Cardiac muscle cell (in vitro differentiated cells and primary cell): ENCODE results near the gene ADAM12. TPM values are rescaled to one million over a fixed set of nuclear protein-coding genes. Genes with fewer than 3 reads are reported as not detected.
"Not testable (repeated sequence)": the region's sequence is repeated elsewhere in the genome, so short reads cannot be mapped to it uniquely, and the experiment has no call there.

Experiments
- DNase-seq, 2 donors: peaks; one replicate each; pipeline versions ENCODE4 v3.0.0 to v3.0.0-alpha.2; 2010 to 2017; ENCODE audit warnings: low read depth in 1 of 2, low spot score in 1 of 2
- H3K27ac ChIP-seq: fragments of 200-600 bp; sonication (generic); 2 replicates; pipeline ENCODE4 v1.5.1; 2016
- H3K27me3 ChIP-seq: fragments of 200-600 bp; sonication (generic); 2 replicates; pipeline ENCODE4 v1.6.0; 2016; ENCODE audit warnings: control low read depth
- H3K36me3 ChIP-seq: fragments of 200-600 bp; sonication (generic); 2 replicates; pipeline ENCODE4 v1.5.1; 2016; ENCODE audit warnings: control low read depth
- H3K4me1 ChIP-seq: fragments of 200-600 bp; sonication (generic); 2 replicates; pipeline ENCODE4 v1.8.1; 2017; ENCODE audit warnings: low read depth, mild to moderate bottlenecking, mixed run types
- H3K4me3 ChIP-seq: fragments of 200-600 bp; sonication (generic); 2 replicates; pipeline ENCODE4 v1.5.1; 2016; ENCODE audit warnings: mild to moderate bottlenecking
- H3K9me3 ChIP-seq: fragments of 200-600 bp; sonication (generic); 2 replicates; pipeline ENCODE4 v1.5.1; 2017; ENCODE audit warnings: low read depth, mild to moderate bottlenecking, control low read depth
- polyA plus RNA-seq: library from polyadenylated mRNA; unstranded; fragments of >200 nt; fragmentation: Nextera tagmentation; extraction: Ambion mirVana; gene quantifications from 2 replicates; pipeline ENCODE4 v1.2.1, GENCODE V29; 2016
- total RNA-seq: library from RNA; depleted of rRNA; stranded (reverse); fragments of >200 nt; gene quantifications from 2 replicates; pipeline ENCODE4 v1.2.3, GENCODE V29; 2016
- TF ChIP-seq, protein P1 (sequence below): IDR thresholded peaks from 2 replicates; pipeline ENCODE4 v1.5.1; 2012; ENCODE audit warnings: low read depth, mild to moderate bottlenecking, low read length

ADAM12 gene
- total and polyA plus RNA-seq, 2 experiments from 2014 or later, result 0.18 to 1.1 TPM

DNA sequence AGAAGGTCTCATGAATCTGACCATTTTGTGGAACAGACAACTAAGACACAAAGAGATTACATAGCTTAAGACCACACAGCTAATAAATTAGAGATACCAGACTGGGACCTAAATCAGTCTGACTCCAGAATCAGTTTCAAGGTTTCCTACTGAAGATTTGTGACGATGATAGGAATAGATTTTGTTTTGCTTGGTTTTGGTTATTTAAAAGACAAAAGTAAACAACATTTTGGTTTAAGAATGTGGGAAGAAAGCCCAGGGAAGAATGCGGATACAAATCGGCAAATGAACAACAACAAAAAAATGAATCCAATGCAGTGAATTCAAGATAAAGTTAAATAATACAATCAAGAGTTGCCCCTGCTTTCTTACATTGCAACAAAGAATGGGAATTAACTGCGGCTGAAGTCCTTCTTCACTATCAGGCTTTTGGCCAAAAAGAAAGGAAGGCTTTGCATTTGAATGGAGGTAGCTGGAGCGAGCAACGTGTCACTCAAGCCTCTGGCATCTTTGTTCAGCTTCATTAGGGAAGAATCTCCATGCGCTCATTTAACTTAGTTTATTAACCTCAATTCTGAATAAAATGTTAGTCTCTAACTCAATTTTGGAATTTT is 210.8 kb downstream of the ADAM12 start:
- H3K4me3 ChIP-seq, result no peak overlapping the region
- H3K27me3 ChIP-seq, result no peaks in the 10 kb centered on the region
- no peak overlapping the region for H3K27ac ChIP-seq
- H3K4me1 ChIP-seq, result no peaks in the 10 kb centered on the region
- no peak for DNase-seq
- H3K9me3 ChIP-seq, result no peaks in the 10 kb centered on the region
- TF ChIP-seq, protein P1, sequence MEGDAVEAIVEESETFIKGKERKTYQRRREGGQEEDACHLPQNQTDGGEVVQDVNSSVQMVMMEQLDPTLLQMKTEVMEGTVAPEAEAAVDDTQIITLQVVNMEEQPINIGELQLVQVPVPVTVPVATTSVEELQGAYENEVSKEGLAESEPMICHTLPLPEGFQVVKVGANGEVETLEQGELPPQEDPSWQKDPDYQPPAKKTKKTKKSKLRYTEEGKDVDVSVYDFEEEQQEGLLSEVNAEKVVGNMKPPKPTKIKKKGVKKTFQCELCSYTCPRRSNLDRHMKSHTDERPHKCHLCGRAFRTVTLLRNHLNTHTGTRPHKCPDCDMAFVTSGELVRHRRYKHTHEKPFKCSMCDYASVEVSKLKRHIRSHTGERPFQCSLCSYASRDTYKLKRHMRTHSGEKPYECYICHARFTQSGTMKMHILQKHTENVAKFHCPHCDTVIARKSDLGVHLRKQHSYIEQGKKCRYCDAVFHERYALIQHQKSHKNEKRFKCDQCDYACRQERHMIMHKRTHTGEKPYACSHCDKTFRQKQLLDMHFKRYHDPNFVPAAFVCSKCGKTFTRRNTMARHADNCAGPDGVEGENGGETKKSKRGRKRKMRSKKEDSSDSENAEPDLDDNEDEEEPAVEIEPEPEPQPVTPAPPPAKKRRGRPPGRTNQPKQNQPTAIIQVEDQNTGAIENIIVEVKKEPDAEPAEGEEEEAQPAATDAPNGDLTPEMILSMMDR, result no peak
- H3K36me3 ChIP-seq, result no peaks in the 10 kb centered on the region

DNA sequence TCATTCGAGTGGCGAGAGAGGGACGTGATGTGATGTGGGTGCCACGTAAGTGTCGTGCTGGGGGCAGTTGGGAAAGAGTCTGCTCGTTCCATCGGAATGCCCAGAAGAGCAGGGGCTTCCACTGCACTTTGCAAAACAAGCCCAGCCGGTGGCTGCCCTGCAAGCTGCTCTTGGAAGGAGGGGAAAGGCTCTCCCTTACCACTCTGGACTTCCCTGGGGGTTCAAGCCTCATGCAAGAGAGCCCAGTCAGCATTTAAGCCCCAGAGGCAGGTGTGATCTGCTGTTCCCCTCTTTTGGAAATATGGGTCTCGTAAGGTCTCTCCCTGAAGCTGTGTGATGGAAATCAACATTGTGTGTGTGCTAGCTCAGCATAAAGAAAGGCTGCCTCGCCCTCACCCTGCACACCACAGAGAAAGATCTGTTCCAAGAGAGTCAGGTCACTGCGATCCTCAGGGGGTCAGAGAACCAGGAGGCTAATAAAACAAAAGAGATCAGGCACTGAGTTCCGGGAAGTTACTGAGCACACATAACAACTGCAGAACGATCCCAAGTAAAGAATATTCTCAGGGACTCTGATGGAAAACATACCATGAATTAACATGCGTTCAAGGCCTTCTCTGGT is 212.5 kb downstream of the ADAM12 start:
- H3K4me3 ChIP-seq, result no peak overlapping the region
- no peaks in the 10 kb centered on the region for H3K9me3 ChIP-seq
- TF ChIP-seq, protein P1, result no peak
- no peak overlapping the region for H3K27ac ChIP-seq
- H3K36me3 ChIP-seq, result no peaks in the 10 kb centered on the region
- H3K4me1 ChIP-seq, result no peaks in the 10 kb centered on the region
- no peaks in the 10 kb centered on the region for H3K27me3 ChIP-seq
- DNase-seq, result no peak

DNA sequence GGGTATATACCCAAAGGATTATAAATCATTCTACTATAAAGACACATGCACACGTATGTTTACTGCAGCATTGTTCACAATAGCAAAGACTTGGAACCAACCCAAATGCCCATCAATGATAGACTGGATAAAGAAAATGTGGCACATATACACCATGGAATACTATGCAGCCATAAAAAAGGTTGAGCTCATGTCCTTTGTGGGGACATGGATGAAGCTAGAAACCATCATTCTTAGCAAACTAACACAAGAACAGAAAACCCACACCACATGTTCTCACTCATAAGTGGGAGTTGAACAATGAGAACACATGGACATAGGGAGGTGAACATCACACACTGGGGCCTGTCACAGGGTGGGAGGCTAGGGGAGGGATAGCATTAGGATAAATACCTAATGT is 215.5 kb downstream of the ADAM12 start:
- not testable (repeated sequence) for H3K4me1 ChIP-seq

DNA sequence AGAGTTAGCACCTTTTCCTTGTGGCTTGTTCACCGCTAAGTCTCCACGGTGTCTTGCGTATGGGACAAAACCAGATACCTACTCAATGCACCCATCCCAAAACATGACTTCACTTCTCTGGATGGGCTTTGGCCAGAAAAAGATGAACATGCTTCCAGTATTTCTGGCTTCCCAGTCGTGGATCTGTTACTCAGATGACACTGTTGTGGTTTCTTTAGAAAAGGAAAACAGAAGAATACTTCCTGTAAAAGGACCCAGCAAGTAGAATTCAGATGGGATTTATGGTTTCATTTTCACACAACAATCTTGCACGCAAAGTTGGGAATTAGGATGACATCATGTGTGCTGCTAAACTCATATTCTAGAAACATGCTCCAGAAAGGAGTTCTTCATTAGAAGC is 216.7 kb downstream of the ADAM12 start:
- Histone ChIP-seq H3K27ac (no peak overlapping the region), H3K4me3 (no peak overlapping the region)
- peak in 1 of 2 donors; percentile 74 for DNase-seq

More for the DNA sequence above, 215.5 kb downstream of the ADAM12 start:
- not testable (repeated sequence) for H3K36me3 ChIP-seq, DNase-seq, H3K4me3 ChIP-seq, H3K9me3 ChIP-seq, H3K27me3 ChIP-seq, H3K27ac ChIP-seq

DNA sequence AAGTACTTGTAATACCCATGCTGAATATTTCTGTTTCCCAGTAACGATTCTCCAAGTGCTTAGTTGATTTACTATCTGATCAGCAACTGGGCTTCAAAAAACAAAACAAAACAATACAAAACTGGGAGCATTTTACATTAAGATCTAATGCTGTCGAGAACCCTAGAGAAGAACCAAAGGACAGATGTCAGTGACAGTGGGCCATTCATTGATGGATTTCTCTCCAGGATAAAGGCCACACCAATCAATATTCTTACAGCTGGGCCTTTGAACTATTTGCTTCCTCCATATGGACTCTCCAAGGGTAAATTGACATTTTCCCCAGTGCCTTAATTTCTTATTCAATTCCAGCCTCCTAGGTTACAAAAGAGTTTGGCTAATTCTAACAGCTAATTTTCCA is 217.5 kb downstream of the ADAM12 start:
- H3K9me3 ChIP-seq, result no peaks in the 10 kb centered on the region
- no peak for DNase-seq
- TF ChIP-seq, protein P1, result no peak
- no peak overlapping the region for H3K4me3 ChIP-seq
- H3K27ac ChIP-seq, result no peak overlapping the region
- no peaks in the 10 kb centered on the region for H3K27me3 ChIP-seq
- no peaks in the 10 kb centered on the region for H3K36me3 ChIP-seq
- H3K4me1 ChIP-seq, result no peaks in the 10 kb centered on the region

More for the DNA sequence above, 216.7 kb downstream of the ADAM12 start:
- Histone ChIP-seq H3K9me3 (no peaks in the 10 kb centered on the region), H3K4me1 (no peaks in the 10 kb centered on the region), H3K36me3 (no peaks in the 10 kb centered on the region), H3K27me3 (no peaks in the 10 kb centered on the region)
- TF ChIP-seq, protein P1, result no peak

DNA sequence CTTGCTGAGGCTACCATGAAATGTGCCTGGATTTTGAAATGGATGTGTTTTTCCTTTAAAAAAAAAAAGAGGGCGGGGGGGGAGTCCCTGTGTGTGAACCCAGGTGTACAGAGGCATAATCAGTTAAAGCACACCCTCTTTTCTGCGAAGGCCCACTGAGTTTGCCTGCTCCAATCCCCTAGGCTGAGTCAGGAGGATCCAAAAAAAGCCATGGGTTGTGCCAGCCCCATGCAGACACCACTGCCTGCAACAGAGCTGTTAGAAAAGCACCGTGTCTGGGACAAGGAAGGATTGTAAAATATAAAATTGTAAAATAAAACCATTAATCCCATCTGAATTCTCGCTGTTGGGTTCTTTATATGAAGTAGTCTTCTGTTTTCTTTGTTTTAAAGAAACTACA is 217.9 kb downstream of the ADAM12 start:
- Histone ChIP-seq H3K36me3 (no peaks in the 10 kb centered on the region), H3K9me3 (no peaks in the 10 kb centered on the region), H3K4me3 (no peak overlapping the region), H3K4me1 (no peaks in the 10 kb centered on the region), H3K27ac (no peak overlapping the region), H3K27me3 (no peaks in the 10 kb centered on the region)
- no peak for DNase-seq
- TF ChIP-seq, protein P1, result no peak
